Fibroblast of villous mesenchyme (primary cell): ENCODE data around the gene OR52L1. TPM values are rescaled to one million over a fixed set of nuclear protein-coding genes. Genes with fewer than 3 reads are reported as not detected.

Source experiments
- DNase-seq: peaks from one replicate; pipeline ENCODE4 v3.0.0-alpha.2; 2010; ENCODE audit warnings: low read depth
- H3K4me3 ChIP-seq: 2 replicates; pipeline ENCODE4 v1.5.1; 2011; ENCODE audit warnings: low read depth, mild to moderate bottlenecking, low read length
- CTCF ChIP-seq: IDR thresholded peaks from 2 replicates; pipeline ENCODE4 v1.5.1; 2012; ENCODE audit warnings: low read depth, mild to moderate bottlenecking, low read length; ENCODE audit not compliant: insufficient read depth
- total RNA-seq: library from RNA; depleted of rRNA; stranded (reverse); fragments of >200 nt; gene quantifications from 2 replicates; pipeline ENCODE4 v1.2.3, GENCODE V29; 2012

The OR52L1 gene
- total RNA-seq, 1 donor: not detected

- no peak for DNase-seq
- no peak for TF ChIP-seq CTCF
- no peak within 1 kb of the TSS for H3K4me3 ChIP-seq
These were observed 20.1 kb upstream of the OR52L1 start, which contains the start of gene OR56A4 for GRCh38 chr11:6006846-6007245. Gene OR56A4, minus strand, starts transcription at chr11:6006946. Its CDS starts 3,954 bp downstream, at chr11:6002992.

GRCh38 chr11:6006395-6006794 is 19.6 kb upstream of the OR52L1 start:
- DNase-seq: no peak
- no peak overlapping the region for H3K4me3 ChIP-seq
- TF ChIP-seq CTCF: no peak

- H3K4me3 ChIP-seq: no peak overlapping the region
- DNase-seq: no peak
- TF ChIP-seq CTCF: no peak
These were observed 15.5 kb upstream of the OR52L1 start for GRCh38 chr11:6002202-6002699.

- DNase-seq: no peak
- no peak overlapping the region for H3K4me3 ChIP-seq
- no peak for TF ChIP-seq CTCF
These were observed 8.0 kb upstream of the OR52L1 start for GRCh38 chr11:5994791-5995190.

GRCh38 chr11:5992604-5993251 is 5.9 kb upstream of the OR52L1 start:
- H3K4me3 ChIP-seq: no peak overlapping the region
- TF ChIP-seq CTCF: peak; percentile 56
- DNase-seq: peak; percentile 14

GRCh38 chr11:5992150-5992549 is 5.4 kb upstream of the OR52L1 start:
- TF ChIP-seq CTCF: no peak
- DNase-seq: no peak
- no peak overlapping the region for H3K4me3 ChIP-seq

GRCh38 chr11:5989203-5989602 is 2.4 kb upstream of the OR52L1 start:
- no peak overlapping the region for H3K4me3 ChIP-seq
- TF ChIP-seq CTCF: no peak

More at GRCh38 chr11:5989203-5989602, 2.4 kb upstream of the OR52L1 start:
- DNase-seq: no peak
